GM21447 (cell line): ENCODE results near the gene FBXO5.

Experiments used
- ATAC-seq: cut with Tn5 transposase; IDR thresholded peaks from one replicate; pipeline ENCODE4 v1.9.1; 2021; ENCODE audit not compliant: unreplicated experiment

The FBXO5 gene

GRCh38 chr6:152952866-152953509 is 29.9 kb downstream of the FBXO5 start:
- ATAC-seq = no peak

GRCh38 chr6:152952045-152952444 is 30.8 kb downstream of the FBXO5 start:
- no peak for ATAC-seq

- no peak for ATAC-seq
These were observed 32.6 kb downstream of the FBXO5 start for GRCh38 chr6:152950240-152950639.

- ATAC-seq = peak; percentile 91
These were observed 34.6 kb downstream of the FBXO5 start for GRCh38 chr6:152948150-152948768.

GRCh38 chr6:152946995-152947394 is 35.8 kb downstream of the FBXO5 start:
- no peak for ATAC-seq

GRCh38 chr6:152946484-152946883 is 36.4 kb downstream of the FBXO5 start:
- no peak for ATAC-seq

- ATAC-seq = no peak
These were observed 39.5 kb downstream of the FBXO5 start for GRCh38 chr6:152943260-152943897.

- no peak for ATAC-seq
These were observed 40.4 kb downstream of the FBXO5 start for GRCh38 chr6:152942319-152942869.

- ATAC-seq = no peak
These were observed 41.1 kb downstream of the FBXO5 start for GRCh38 chr6:152941746-152942145.

- ATAC-seq = no peak
These were observed 50.0 kb downstream of the FBXO5 start for GRCh38 chr6:152932865-152933264.

- ATAC-seq = no peak
These were observed 60.1 kb downstream of the FBXO5 start for GRCh38 chr6:152922706-152923105.
